Osteoblast (primary cell): ENCODE results near the gene EXD1. TPM values are rescaled to one million over a fixed set of nuclear protein-coding genes. Genes with fewer than 3 reads are reported as not detected.

ENCODE experiments used
- DNase-seq: peaks from one replicate; pipeline ENCODE4 v3.0.0; 2011; ENCODE audit warnings: low spot score, mixed read lengths; ENCODE audit not compliant: insufficient read length; ENCODE audit errors: missing footprints
- H2AFZ ChIP-seq: 2 replicates; pipeline ENCODE4 v1.6.0; 2011; ENCODE audit warnings: mild to moderate bottlenecking, low read length
- H3K27ac ChIP-seq: 2 replicates; pipeline ENCODE4 v1.5.1; 2011; ENCODE audit warnings: mild to moderate bottlenecking, low read depth, low read length, moderate library complexity
- H3K27me3 ChIP-seq: 2 replicates; pipeline ENCODE4 v1.6.0; 2012; ENCODE audit warnings: mild to moderate bottlenecking, control low read depth, inconsistent platforms, low read length, moderate library complexity; ENCODE audit not compliant: insufficient read depth
- H3K36me3 ChIP-seq: 2 replicates; pipeline ENCODE4 v1.5.1; 2011; ENCODE audit warnings: mild to moderate bottlenecking, low read length, control low read depth, moderate library complexity; ENCODE audit not compliant: insufficient read depth
- H3K4me1 ChIP-seq: 2 replicates; pipeline ENCODE4 v1.5.1; 2011; ENCODE audit warnings: mild to moderate bottlenecking, low read length, control low read depth, moderate library complexity; ENCODE audit not compliant: insufficient read depth
- H3K4me2 ChIP-seq: 2 replicates; pipeline ENCODE4 v1.6.0; 2011; ENCODE audit warnings: mild to moderate bottlenecking, low read length; ENCODE audit not compliant: insufficient read depth
- H3K4me3 ChIP-seq: fragments of 200-600 bp; sonication (generic); 3 replicates; pipeline ENCODE4 v1.5.1; 2012; ENCODE audit warnings: mild to moderate bottlenecking, low read length, inconsistent platforms; ENCODE audit not compliant: insufficient read depth
- H3K79me2 ChIP-seq: 2 replicates; pipeline ENCODE4 v1.6.0; 2012; ENCODE audit warnings: mild to moderate bottlenecking, low read length, control low read depth, inconsistent platforms; ENCODE audit not compliant: insufficient read depth
- H3K9me3 ChIP-seq: 2 replicates; pipeline ENCODE4 v1.5.1; 2011; ENCODE audit warnings: low read depth, low read length, control low read depth
- H4K20me1 ChIP-seq: 2 replicates; pipeline ENCODE4 v1.6.0; 2012; ENCODE audit warnings: mild to moderate bottlenecking, low read length, control low read depth; ENCODE audit not compliant: insufficient read depth
- CTCF ChIP-seq: IDR thresholded peaks from 2 replicates; pipeline ENCODE4 v1.5.1; 2011; ENCODE audit warnings: mild to moderate bottlenecking, low read depth, low read length, moderate library complexity; ENCODE audit errors: extremely low read depth
- total RNA-seq: library from RNA; depleted of rRNA; stranded (reverse); fragments of >200 nt; gene quantifications from 2 replicates; pipeline ENCODE4 v1.2.3, GENCODE V29; 2012

Gene EXD1
- total RNA-seq, 1 donor, result not detected

DNA sequence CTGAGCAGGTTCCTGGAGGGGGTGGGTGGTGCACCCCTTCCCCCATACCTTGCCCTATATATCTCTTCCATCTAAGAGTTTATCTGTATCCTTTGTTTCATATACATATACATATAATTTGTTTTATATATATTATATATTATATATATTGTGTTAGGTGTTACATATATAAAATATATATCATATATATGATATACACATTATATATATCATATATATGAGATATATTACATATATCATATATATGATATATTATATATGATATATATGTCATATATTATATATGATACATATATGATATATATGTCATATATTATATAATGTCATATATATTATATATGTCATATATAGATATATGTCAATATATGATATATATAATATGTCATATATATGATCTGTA is 31.1 kb downstream of the EXD1 start:
- H4K20me1 ChIP-seq, result no peaks in the 10 kb centered on the region
- H3K4me3 ChIP-seq, result no peak overlapping the region
- H3K27me3 ChIP-seq, result no peaks in the 10 kb centered on the region
- H3K4me1 ChIP-seq, result no peaks in the 10 kb centered on the region
- DNase-seq, result peak; percentile 66
- no peak for TF ChIP-seq CTCF
- no peaks in the 10 kb centered on the region for H3K9me3 ChIP-seq
- no peak overlapping the region for H3K27ac ChIP-seq
- no peaks in the 10 kb centered on the region for H3K79me2 ChIP-seq
- no peak overlapping the region for H3K4me2 ChIP-seq
- no peaks in the 10 kb centered on the region for H3K36me3 ChIP-seq
- H2AFZ ChIP-seq, result no peak overlapping the region

DNA sequence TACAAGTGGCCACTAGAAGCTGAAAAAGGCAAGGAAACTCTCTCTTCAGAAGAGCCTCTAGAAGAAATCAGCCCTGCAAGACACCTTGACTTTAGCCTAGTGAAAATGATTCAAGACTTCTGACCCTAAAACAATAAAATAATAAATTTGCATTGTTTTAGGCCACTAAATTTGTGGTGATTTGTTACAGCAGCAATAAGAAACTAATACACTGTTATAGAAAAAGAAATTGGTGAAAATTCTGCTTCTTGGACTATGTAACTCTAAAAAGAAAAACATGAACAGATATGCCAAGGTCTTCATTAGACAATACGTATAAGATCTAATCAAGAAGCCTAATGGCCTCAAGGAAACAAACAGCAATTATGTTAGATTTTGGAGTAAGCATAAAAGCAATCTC is 36.1 kb downstream of the EXD1 start:
- no peak overlapping the region for H2AFZ ChIP-seq
- no peaks in the 10 kb centered on the region for H3K36me3 ChIP-seq
- H4K20me1 ChIP-seq, result no peaks in the 10 kb centered on the region
- H3K27me3 ChIP-seq, result no peaks in the 10 kb centered on the region
- H3K4me3 ChIP-seq, result no peak overlapping the region
- H3K9me3 ChIP-seq, result no peaks in the 10 kb centered on the region
- no peak for TF ChIP-seq CTCF
- H3K27ac ChIP-seq, result no peak overlapping the region
- no peak overlapping the region for H3K4me2 ChIP-seq
- H3K79me2 ChIP-seq, result no peaks in the 10 kb centered on the region
- DNase-seq, result no peak
- H3K4me1 ChIP-seq, result no peaks in the 10 kb centered on the region

DNA sequence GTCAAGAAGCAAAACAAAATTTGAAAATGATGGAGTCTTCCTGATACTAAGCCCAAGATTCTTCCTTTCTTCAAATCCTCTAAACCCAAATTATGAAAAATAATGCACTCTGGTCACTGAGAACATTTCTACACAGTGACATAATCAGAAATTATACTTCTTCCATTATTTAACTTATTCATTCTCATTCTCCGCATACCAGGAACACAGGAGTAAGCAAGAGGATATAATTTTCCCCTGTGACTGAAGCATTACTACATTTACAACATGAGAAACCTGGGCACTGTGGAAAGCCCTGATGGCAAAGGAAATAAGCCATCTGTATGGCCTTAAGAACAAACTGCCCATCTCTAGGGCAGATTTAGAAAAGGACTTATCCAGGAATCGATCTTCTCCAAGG is 47.0 kb downstream of the EXD1 start:
- no peak overlapping the region for H3K4me2 ChIP-seq
- H2AFZ ChIP-seq, result peak overlapping the region; percentile 36
- peak overlapping the region; percentile 17 for H3K27ac ChIP-seq
- no peak for TF ChIP-seq CTCF
- H3K9me3 ChIP-seq, result no peaks in the 10 kb centered on the region
- DNase-seq, result peak; percentile 58
- no peak overlapping the region for H3K4me3 ChIP-seq
- H3K79me2 ChIP-seq, result no peaks in the 10 kb centered on the region
- H3K27me3 ChIP-seq, result no peaks in the 10 kb centered on the region
- H3K36me3 ChIP-seq, result no peaks in the 10 kb centered on the region
- H4K20me1 ChIP-seq, result no peaks in the 10 kb centered on the region
- H3K4me1 ChIP-seq, result peaks cover 17% of the 10 kb centered on the region

DNA sequence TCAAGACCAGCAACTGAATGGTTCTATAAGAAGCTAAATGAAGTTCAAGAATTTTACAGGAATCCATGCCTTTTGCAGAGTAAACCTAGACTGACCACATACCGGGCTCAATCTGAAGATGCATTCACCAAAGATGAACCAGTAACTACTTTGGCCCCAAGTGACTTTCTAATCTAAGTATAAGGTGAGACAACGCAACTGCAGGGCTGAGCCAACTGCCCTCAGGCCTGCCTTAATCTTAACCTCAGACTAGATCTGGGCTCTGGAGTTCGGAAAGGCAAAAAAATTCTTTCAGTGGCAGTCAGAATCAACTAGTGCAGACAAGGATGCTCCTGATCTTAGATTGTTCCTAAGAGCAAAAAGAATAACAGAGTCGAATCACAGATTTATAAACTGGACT is 48.3 kb downstream of the EXD1 start:
- DNase-seq, result no peak
- peak overlapping the region; percentile 37 for H2AFZ ChIP-seq

More for the DNA sequence above, 48.3 kb downstream of the EXD1 start:
- H4K20me1 ChIP-seq, result no peaks in the 10 kb centered on the region
- H3K36me3 ChIP-seq, result no peaks in the 10 kb centered on the region
- H3K27ac ChIP-seq, result no peak overlapping the region
- H3K4me2 ChIP-seq, result no peak overlapping the region
- TF ChIP-seq CTCF, result no peak
- H3K27me3 ChIP-seq, result no peaks in the 10 kb centered on the region
- no peak overlapping the region for H3K4me3 ChIP-seq
- no peaks in the 10 kb centered on the region for H3K79me2 ChIP-seq
- H3K4me1 ChIP-seq, result peaks cover 17% of the 10 kb centered on the region
- no peaks in the 10 kb centered on the region for H3K9me3 ChIP-seq
